ENCODE measurements around the gene TBXAS1. TPM values are rescaled to one million over a fixed set of nuclear protein-coding genes. Genes with fewer than 3 reads are reported as not detected.

TBXAS1 gene
- polyA plus RNA-seq, 3 donors = 24.4 to 34.5 (median 30.7) TPM

GRCh38 chr7:139848274-139848673, 19.2 kb downstream of the TBXAS1 start:
- no peak for DNase-seq (ENCODE audit: extremely low read depth in 1 of 11, low read depth in 9 of 11, low spot score in 4 of 11)

GRCh38 chr7:139850906-139851305, 21.8 kb downstream of the TBXAS1 start:
- no peak for DNase-seq (ENCODE audit: extremely low read depth in 1 of 11, low read depth in 9 of 11, low spot score in 4 of 11)

GRCh38 chr7:139851770-139852481, 22.9 kb downstream of the TBXAS1 start:
- DNase-seq (ENCODE audit: extremely low read depth in 1 of 11, low read depth in 9 of 11, low spot score in 4 of 11) = no peak

- no peak for DNase-seq (ENCODE audit: extremely low read depth in 1 of 11, low read depth in 9 of 11, low spot score in 4 of 11)
Observed at GRCh38 chr7:139852482-139852845, 23.4 kb downstream of the TBXAS1 start.

- DNase-seq (ENCODE audit: extremely low read depth in 1 of 11, low read depth in 9 of 11, low spot score in 4 of 11) = no peak
Observed at GRCh38 chr7:139853506-139854123, 24.6 kb downstream of the TBXAS1 start.

GRCh38 chr7:139854124-139854511, 25.1 kb downstream of the TBXAS1 start:
- DNase-seq (ENCODE audit: extremely low read depth in 1 of 11, low read depth in 9 of 11, low spot score in 4 of 11) = no peak

- no peak for DNase-seq (ENCODE audit: extremely low read depth in 1 of 11, low read depth in 9 of 11, low spot score in 4 of 11)
Observed at GRCh38 chr7:139854803-139855497, 25.9 kb downstream of the TBXAS1 start.

- DNase-seq (ENCODE audit: extremely low read depth in 1 of 11, low read depth in 9 of 11, low spot score in 4 of 11) = no peak
Observed at GRCh38 chr7:139855498-139856270, 26.6 kb downstream of the TBXAS1 start.

- no peak for DNase-seq (ENCODE audit: extremely low read depth in 1 of 11, low read depth in 9 of 11, low spot score in 4 of 11)
Observed at GRCh38 chr7:139857791-139858190, 28.7 kb downstream of the TBXAS1 start.

- DNase-seq (ENCODE audit: extremely low read depth in 1 of 11, low read depth in 9 of 11, low spot score in 4 of 11) = no peak
Observed at GRCh38 chr7:139860090-139860775, 31.2 kb downstream of the TBXAS1 start.

- no peak for DNase-seq (ENCODE audit: extremely low read depth in 1 of 11, low read depth in 9 of 11, low spot score in 4 of 11)
Observed at GRCh38 chr7:139861803-139862202, 32.7 kb downstream of the TBXAS1 start.

GRCh38 chr7:139866047-139866837, 37.2 kb downstream of the TBXAS1 start:
- DNase-seq (ENCODE audit: extremely low read depth in 1 of 11, low read depth in 9 of 11, low spot score in 4 of 11) = no peak

GRCh38 chr7:139867847-139868246, 38.8 kb downstream of the TBXAS1 start:
- no peak for DNase-seq (ENCODE audit: extremely low read depth in 1 of 11, low read depth in 9 of 11, low spot score in 4 of 11)

GRCh38 chr7:139869886-139870285, 40.8 kb downstream of the TBXAS1 start:
- no peak for DNase-seq (ENCODE audit: extremely low read depth in 1 of 11, low read depth in 9 of 11, low spot score in 4 of 11)

GRCh38 chr7:139870380-139870779, 41.3 kb downstream of the TBXAS1 start:
- DNase-seq (ENCODE audit: extremely low read depth in 1 of 11, low read depth in 9 of 11, low spot score in 4 of 11) = no peak

- DNase-seq (ENCODE audit: extremely low read depth in 1 of 11, low read depth in 9 of 11, low spot score in 4 of 11) = no peak
Observed at GRCh38 chr7:139871331-139871730, 42.3 kb downstream of the TBXAS1 start.

- no peak for DNase-seq (ENCODE audit: extremely low read depth in 1 of 11, low read depth in 9 of 11, low spot score in 4 of 11)
Observed at GRCh38 chr7:139871820-139872219, 42.8 kb downstream of the TBXAS1 start.

- no peak for DNase-seq (ENCODE audit: extremely low read depth in 1 of 11, low read depth in 9 of 11, low spot score in 4 of 11)
Observed at GRCh38 chr7:139873593-139874301, 44.7 kb downstream of the TBXAS1 start.

Data from renal cortex interstitium (tissue), 11 donors.